ENCODE data around the gene PPP3CA. TPM values are rescaled to one million over a fixed set of nuclear protein-coding genes. Genes with fewer than 3 reads are reported as not detected.

Gene PPP3CA
- total and polyA plus RNA-seq, 2 of the 13 experiments (the other 11 are each of a cell fraction or from before 2014, with no cell fraction given): 4.8 to 13.2 TPM

- TF ChIP-seq ELF4 (CRISPR knock-in tag; IDR thresholded peaks at IDR 0.05; ENCODE audit: borderline replicate concordance): no peak
- no peak for TF ChIP-seq TEAD3 (CRISPR knock-in tag; optimal IDR thresholded peaks at IDR 0.05; ENCODE audit: borderline replicate concordance)
- no peak for TF ChIP-seq FOXA1 (IDR thresholded peaks at IDR 0.05)
- no peak for TF ChIP-seq FOXA1 (CRISPR knock-in tag; IDR thresholded peaks at IDR 0.05)
- TF ChIP-seq, protein P1, sequence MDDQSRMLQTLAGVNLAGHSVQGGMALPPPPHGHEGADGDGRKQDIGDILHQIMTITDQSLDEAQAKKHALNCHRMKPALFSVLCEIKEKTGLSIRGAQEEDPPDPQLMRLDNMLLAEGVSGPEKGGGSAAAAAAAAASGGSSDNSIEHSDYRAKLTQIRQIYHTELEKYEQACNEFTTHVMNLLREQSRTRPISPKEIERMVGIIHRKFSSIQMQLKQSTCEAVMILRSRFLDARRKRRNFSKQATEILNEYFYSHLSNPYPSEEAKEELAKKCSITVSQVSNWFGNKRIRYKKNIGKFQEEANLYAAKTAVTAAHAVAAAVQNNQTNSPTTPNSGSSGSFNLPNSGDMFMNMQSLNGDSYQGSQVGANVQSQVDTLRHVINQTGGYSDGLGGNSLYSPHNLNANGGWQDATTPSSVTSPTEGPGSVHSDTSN (CRISPR knock-in tag; IDR thresholded peaks at IDR 0.05; ENCODE audit: borderline replicate concordance): no peak
- no peak for TF ChIP-seq ZMYM4 (CRISPR knock-in tag; IDR thresholded peaks at IDR 0.05)
Observed at GRCh38 chr4:101010987-101011386, 336.3 kb downstream of the PPP3CA start (continued).

DNA sequence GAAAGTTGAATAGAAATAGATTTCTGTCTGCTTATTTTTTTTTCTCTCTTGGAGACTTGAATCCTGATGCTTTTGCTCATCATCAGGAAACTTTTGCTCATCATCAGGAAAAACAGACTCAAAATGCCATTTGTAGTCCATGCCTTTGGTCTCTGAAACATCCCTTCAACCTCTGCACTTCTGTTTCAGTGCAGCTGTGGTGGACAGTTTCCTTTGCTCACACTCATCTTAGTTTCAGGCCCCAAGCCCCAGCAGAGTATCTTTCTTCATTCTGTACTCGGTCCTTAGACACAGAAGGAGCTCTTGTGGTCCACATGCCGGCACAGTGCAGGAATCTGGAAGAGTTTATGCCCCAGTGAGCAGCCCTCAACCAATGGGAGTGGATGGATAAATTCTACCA lies 337.9 kb downstream of the PPP3CA start:
- ChIA-PET CTCF (ENCODE audit: low intra/inter-chr PET ratio, low total read pairs) (no interaction called here), POLR2A (no interaction called here)
- no TSS peak for BruUV-seq (replicated peaks)
- H3K36me3 ChIP-seq (replicated peaks in 1 of 2; ENCODE audit: control insufficient read depth in 1 of 2, insufficient read depth in 2 of 2, low read length in 2 of 2): no peaks in the 10 kb centered on the region
- no peaks in the 10 kb centered on the region for H3K9me3 ChIP-seq (ENCODE audit: low read length)
- DNase-seq (ENCODE audit: low spot score) (no peak), ATAC-seq (no peak), FAIRE-seq (no peak)
- no peak overlapping the region for H3K4me3 ChIP-seq (replicated peaks in 1 of 3; ENCODE audit: insufficient read depth in 1 of 3, low read depth in 2 of 3, low read length in 3 of 3)
- intact Hi-C loops (cut with micrococcal nuclease; ENCODE audit: unreplicated experiment) (no loop called here), in situ Hi-C loops (cut with HindIII; ENCODE audit: extremely low pct_ligation_motif_present, low pct_unique_long_range_greater_than_20kb) (no loop called here)
- no peak overlapping the region for H3K27ac ChIP-seq (ENCODE audit: extremely low read length, insufficient read depth, low read length)
- no peak overlapping the region for H3K4me2 ChIP-seq (ENCODE audit: low read depth, low read length)
- no peaks in the 10 kb centered on the region for H4K20me1 ChIP-seq (ENCODE audit: insufficient read depth, low read length)
- no peaks in the 10 kb centered on the region for H3K79me2 ChIP-seq (ENCODE audit: insufficient read depth, low read length)
- H3K27me3 ChIP-seq (ENCODE audit: control insufficient read depth in 1 of 2, insufficient read depth in 2 of 2, low read length in 2 of 2): no peaks in the 10 kb centered on the region
- TF ChIP-seq NFKBIZ (CRISPR knock-in tag; IDR thresholded peaks at IDR 0.05) (no peak), ZFYVE20 (CRISPR knock-in tag; IDR thresholded peaks at IDR 0.05; ENCODE audit: borderline replicate concordance, low read depth) (no peak), ZSCAN25 (CRISPR knock-in tag; IDR thresholded peaks at IDR 0.05) (no peak), MEF2D (CRISPR knock-in tag; IDR thresholded peaks at IDR 0.05) (no peak)
- TF ChIP-seq, protein P2, sequence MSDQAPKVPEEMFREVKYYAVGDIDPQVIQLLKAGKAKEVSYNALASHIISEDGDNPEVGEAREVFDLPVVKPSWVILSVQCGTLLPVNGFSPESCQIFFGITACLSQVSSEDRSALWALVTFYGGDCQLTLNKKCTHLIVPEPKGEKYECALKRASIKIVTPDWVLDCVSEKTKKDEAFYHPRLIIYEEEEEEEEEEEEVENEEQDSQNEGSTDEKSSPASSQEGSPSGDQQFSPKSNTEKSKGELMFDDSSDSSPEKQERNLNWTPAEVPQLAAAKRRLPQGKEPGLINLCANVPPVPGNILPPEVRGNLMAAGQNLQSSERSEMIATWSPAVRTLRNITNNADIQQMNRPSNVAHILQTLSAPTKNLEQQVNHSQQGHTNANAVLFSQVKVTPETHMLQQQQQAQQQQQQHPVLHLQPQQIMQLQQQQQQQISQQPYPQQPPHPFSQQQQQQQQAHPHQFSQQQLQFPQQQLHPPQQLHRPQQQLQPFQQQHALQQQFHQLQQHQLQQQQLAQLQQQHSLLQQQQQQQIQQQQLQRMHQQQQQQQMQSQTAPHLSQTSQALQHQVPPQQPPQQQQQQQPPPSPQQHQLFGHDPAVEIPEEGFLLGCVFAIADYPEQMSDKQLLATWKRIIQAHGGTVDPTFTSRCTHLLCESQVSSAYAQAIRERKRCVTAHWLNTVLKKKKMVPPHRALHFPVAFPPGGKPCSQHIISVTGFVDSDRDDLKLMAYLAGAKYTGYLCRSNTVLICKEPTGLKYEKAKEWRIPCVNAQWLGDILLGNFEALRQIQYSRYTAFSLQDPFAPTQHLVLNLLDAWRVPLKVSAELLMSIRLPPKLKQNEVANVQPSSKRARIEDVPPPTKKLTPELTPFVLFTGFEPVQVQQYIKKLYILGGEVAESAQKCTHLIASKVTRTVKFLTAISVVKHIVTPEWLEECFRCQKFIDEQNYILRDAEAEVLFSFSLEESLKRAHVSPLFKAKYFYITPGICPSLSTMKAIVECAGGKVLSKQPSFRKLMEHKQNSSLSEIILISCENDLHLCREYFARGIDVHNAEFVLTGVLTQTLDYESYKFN (CRISPR knock-in tag; conservative IDR thresholded peaks at IDR 0.05): no peak
- 47% methylated on average over 2 of the region's 2 CpGs for WGBS (ENCODE audit: low lambda C conversion rate)
- peaks cover 7% of the 10 kb centered on the region; the same call in 1 of the 2 replicates for H3K4me1 ChIP-seq (ENCODE audit: insufficient read depth, low read length)
- H2AFZ ChIP-seq (ENCODE audit: low read length): no peak overlapping the region
- H3K9ac ChIP-seq (ENCODE audit: insufficient read depth, low read depth, low read length): no peak overlapping the region
